ENCODE measurements around the gene AKT3.
"Not testable (repeated sequence)": the region's sequence is repeated elsewhere in the genome, so short reads cannot be mapped to it uniquely, and the experiment has no call there.

Gene AKT3

GRCh38 chr1:243841507-243841906, 8.5 kb downstream of the AKT3 start:
- DNase-seq (ENCODE audit: low spot score), result no peak

- no peak for DNase-seq (ENCODE audit: low spot score)
These were observed 12.0 kb downstream of the AKT3 start for GRCh38 chr1:243837907-243838535.

GRCh38 chr1:243834130-243834529, 15.9 kb downstream of the AKT3 start:
- DNase-seq (ENCODE audit: low spot score), result no peak

- DNase-seq (ENCODE audit: low spot score), result no peak
These were observed 18.6 kb downstream of the AKT3 start for GRCh38 chr1:243831463-243831862.

GRCh38 chr1:243827206-243827605, 22.8 kb downstream of the AKT3 start:
- no peak for DNase-seq (ENCODE audit: low spot score)

GRCh38 chr1:243824907-243825306, 25.1 kb downstream of the AKT3 start:
- not testable (repeated sequence) for DNase-seq (ENCODE audit: low spot score)

GRCh38 chr1:243821177-243821680, 28.8 kb downstream of the AKT3 start:
- DNase-seq (ENCODE audit: low spot score), result no peak

- no peak for DNase-seq (ENCODE audit: low spot score)
These were observed 30.6 kb downstream of the AKT3 start for GRCh38 chr1:243819438-243819839.

GRCh38 chr1:243818978-243819377, 31.1 kb downstream of the AKT3 start:
- no peak for DNase-seq (ENCODE audit: low spot score)

- DNase-seq (ENCODE audit: low spot score), result no peak
These were observed 35.3 kb downstream of the AKT3 start for GRCh38 chr1:243814718-243815117.

GRCh38 chr1:243807346-243807745, 42.7 kb downstream of the AKT3 start:
- not testable (repeated sequence) for DNase-seq (ENCODE audit: low spot score)

GRCh38 chr1:243806310-243806709, 43.7 kb downstream of the AKT3 start:
- no peak for DNase-seq (ENCODE audit: low spot score)

- no peak for DNase-seq (ENCODE audit: low spot score)
These were observed 47.3 kb downstream of the AKT3 start for GRCh38 chr1:243802736-243803135.

GRCh38 chr1:243801378-243801777, 48.7 kb downstream of the AKT3 start:
- DNase-seq (ENCODE audit: low spot score), result no peak

GRCh38 chr1:243799908-243800307, 50.1 kb downstream of the AKT3 start:
- DNase-seq (ENCODE audit: low spot score), result peak; percentile 22

GRCh38 chr1:243798726-243799125, 51.3 kb downstream of the AKT3 start:
- peak; percentile 87 for DNase-seq (ENCODE audit: low spot score)

- no peak for DNase-seq (ENCODE audit: low spot score)
These were observed 54.0 kb downstream of the AKT3 start for GRCh38 chr1:243796016-243796415.

- DNase-seq (ENCODE audit: low spot score), result no peak
These were observed 56.7 kb downstream of the AKT3 start for GRCh38 chr1:243793298-243793697.

GRCh38 chr1:243792891-243793290, 57.2 kb downstream of the AKT3 start:
- no peak for DNase-seq (ENCODE audit: low spot score)

- DNase-seq (ENCODE audit: low spot score), result no peak
These were observed 57.6 kb downstream of the AKT3 start for GRCh38 chr1:243792401-243792800.

GRCh38 chr1:243791586-243792267, 58.3 kb downstream of the AKT3 start:
- no peak for DNase-seq (ENCODE audit: low spot score)

GRCh38 chr1:243790404-243790803, 59.6 kb downstream of the AKT3 start:
- no peak for DNase-seq (ENCODE audit: low spot score)

- no peak for DNase-seq (ENCODE audit: low spot score)
These were observed 63.5 kb downstream of the AKT3 start for GRCh38 chr1:243786531-243786930.

GRCh38 chr1:243784506-243784905, 65.5 kb downstream of the AKT3 start:
- DNase-seq (ENCODE audit: low spot score), result no peak
